MV-4-11 (cell line): Measurements from ENCODE around the gene FMNL2.

Experiments used
- DNase-seq: peaks from one replicate; lab custom pipeline; 2025; lab: John Stamatoyannopoulos, UW

The FMNL2 gene

GRCh38 chr2:152375174-152375573 lies 40.2 kb downstream of the FMNL2 start:
- no peak for DNase-seq

- no peak for DNase-seq
Measured at GRCh38 chr2:152376385-152376784, 41.4 kb downstream of the FMNL2 start.

- DNase-seq: no peak
Measured at GRCh38 chr2:152376968-152377367, 42.0 kb downstream of the FMNL2 start.

- no peak for DNase-seq
Measured at GRCh38 chr2:152379089-152379488, 44.1 kb downstream of the FMNL2 start.

GRCh38 chr2:152380261-152381055 lies 45.5 kb downstream of the FMNL2 start:
- no peak for DNase-seq

GRCh38 chr2:152383702-152384101 lies 48.7 kb downstream of the FMNL2 start:
- DNase-seq: no peak

- DNase-seq: no peak
Measured at GRCh38 chr2:152384992-152385391, 50.0 kb downstream of the FMNL2 start.

- no peak for DNase-seq
Measured at GRCh38 chr2:152385650-152386049, 50.7 kb downstream of the FMNL2 start.

GRCh38 chr2:152386266-152386665 lies 51.3 kb downstream of the FMNL2 start:
- no peak for DNase-seq

- DNase-seq: no peak
Measured at GRCh38 chr2:152387041-152387440, 52.1 kb downstream of the FMNL2 start.

- DNase-seq: peak; percentile 2
Measured at GRCh38 chr2:152388269-152388668, 53.3 kb downstream of the FMNL2 start.

GRCh38 chr2:152389483-152389882 lies 54.5 kb downstream of the FMNL2 start:
- DNase-seq: no peak

GRCh38 chr2:152390837-152391236 lies 55.9 kb downstream of the FMNL2 start:
- no peak for DNase-seq

- DNase-seq: no peak
Measured at GRCh38 chr2:152391318-152391717, 56.3 kb downstream of the FMNL2 start.

- no peak for DNase-seq
Measured at GRCh38 chr2:152393377-152393776, 58.4 kb downstream of the FMNL2 start.

- DNase-seq: no peak
Measured at GRCh38 chr2:152394326-152394725, 59.4 kb downstream of the FMNL2 start.

GRCh38 chr2:152395103-152395502 lies 60.1 kb downstream of the FMNL2 start:
- DNase-seq: no peak

- no peak for DNase-seq
Measured at GRCh38 chr2:152395572-152395971, 60.6 kb downstream of the FMNL2 start.

GRCh38 chr2:152396051-152396511 lies 61.1 kb downstream of the FMNL2 start:
- no peak for DNase-seq

- DNase-seq: no peak
Measured at GRCh38 chr2:152396763-152397162, 61.8 kb downstream of the FMNL2 start.

- no peak for DNase-seq
Measured at GRCh38 chr2:152399003-152399402, 64.0 kb downstream of the FMNL2 start.

- no peak for DNase-seq
Measured at GRCh38 chr2:152400607-152401214, 65.7 kb downstream of the FMNL2 start.
